HUES64 (cell line): ENCODE measurements around the gene CLEC18A.

Experiments used
- H3K27ac ChIP-seq: 2 replicates; pipeline ENCODE4 v1.7.0; 2013; ENCODE audit warnings: low read depth, low read length, inconsistent platforms
- H3K27me3 ChIP-seq: 2 replicates; pipeline ENCODE4 v1.6.1; 2013; ENCODE audit warnings: mild to moderate bottlenecking, low read length; ENCODE audit not compliant: insufficient read depth
- H3K36me3 ChIP-seq: 2 replicates; pipeline ENCODE4 v1.6.1; 2013; ENCODE audit warnings: mild to moderate bottlenecking, low read length; ENCODE audit not compliant: insufficient read depth
- H3K4me1 ChIP-seq: 2 replicates; pipeline ENCODE4 v1.6.1; 2013; ENCODE audit warnings: mild to moderate bottlenecking, low read length, moderate library complexity; ENCODE audit not compliant: insufficient read depth
- H3K4me3 ChIP-seq: 2 replicates; pipeline ENCODE4 v1.5.1; 2013; ENCODE audit warnings: mild to moderate bottlenecking, low read length, moderate library complexity
- H3K9ac ChIP-seq: 2 replicates; pipeline ENCODE4 v1.6.1; 2013; ENCODE audit warnings: mild to moderate bottlenecking, low read depth, low read length
- H3K9me3 ChIP-seq: 2 replicates; pipeline ENCODE4 v1.6.1; 2013; ENCODE audit warnings: low read depth, low read length; ENCODE audit not compliant: insufficient read depth
- WGBS: fragments of 150-250, 120-280 bp; methylation state at CpG from one replicate; pipeline ENCODE4 v1.1.7; 2013; ENCODE audit warnings: missing lambda C conversion rate; 5-methylcytosine and 5-hydroxymethylcytosine counted together

CLEC18A gene

DNA sequence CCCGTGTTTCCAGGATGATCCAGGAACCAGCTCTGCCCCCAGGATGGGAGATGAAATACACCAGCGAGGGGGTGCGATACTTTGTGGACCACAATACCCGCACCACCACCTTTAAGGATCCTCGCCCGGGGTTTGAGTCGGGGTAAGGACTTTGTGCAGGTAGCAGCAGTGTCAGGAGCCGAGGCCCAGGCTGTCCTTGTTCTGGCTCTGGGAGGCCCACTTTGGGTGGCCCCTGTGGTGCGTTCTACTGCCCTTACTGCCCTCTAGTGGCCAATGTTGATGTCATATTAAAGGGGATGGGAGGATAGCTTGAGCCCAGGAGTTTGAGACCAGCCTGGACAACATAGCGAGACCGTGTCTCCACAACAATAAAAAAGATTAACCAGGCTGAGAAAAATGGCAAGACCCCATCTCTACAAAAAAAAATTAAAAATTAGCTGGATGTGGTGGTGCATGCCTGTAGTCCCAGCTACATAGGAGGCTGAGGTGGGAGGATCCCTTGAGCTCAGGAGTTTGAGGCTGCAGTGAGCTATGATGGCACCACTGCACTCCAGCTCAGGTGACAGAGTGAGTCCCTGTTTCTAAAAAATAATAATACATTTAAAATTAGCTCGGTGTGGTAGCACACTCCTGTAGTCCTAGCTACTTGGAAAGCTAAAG is 20.9 kb upstream of the CLEC18A start:
- Histone ChIP-seq H3K9ac (no peak overlapping the region), H3K4me1 (peaks cover 3% of the 10 kb centered on the region; the same call in 1 of the 2 replicates), H3K27me3 (no peaks in the 10 kb centered on the region), H3K27ac (no peak overlapping the region), H3K4me3 (no peak overlapping the region), H3K9me3 (no peaks in the 10 kb centered on the region), H3K36me3 (peaks cover 48% of the 10 kb centered on the region)
- 83% methylated on average over 11 of the region's 12 CpGs for WGBS

DNA sequence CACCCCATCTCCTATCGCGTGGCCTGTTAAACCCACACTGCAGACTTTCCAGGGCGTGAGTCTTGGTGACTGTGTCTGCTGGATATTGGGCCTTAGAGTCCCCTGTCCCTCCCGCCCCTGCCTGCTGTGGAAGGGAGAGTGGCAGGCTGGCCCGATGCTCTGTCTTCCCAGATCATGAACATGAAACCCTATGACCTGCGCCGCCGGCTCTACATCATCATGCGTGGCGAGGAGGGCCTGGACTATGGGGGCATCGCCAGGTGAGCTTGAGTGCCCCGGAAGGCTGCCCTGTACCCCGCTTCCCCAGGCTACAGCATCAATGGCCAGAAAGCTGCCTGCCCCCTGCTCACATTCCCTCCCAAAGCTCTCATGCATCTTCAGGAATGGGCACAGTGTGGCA is 19.5 kb upstream of the CLEC18A start:
- Histone ChIP-seq H3K9ac (no peak overlapping the region), H3K4me1 (peaks cover 3% of the 10 kb centered on the region; the same call in 1 of the 2 replicates), H3K36me3 (peaks cover 47% of the 10 kb centered on the region), H3K27me3 (no peaks in the 10 kb centered on the region), H3K27ac (no peak overlapping the region), H3K4me3 (no peak overlapping the region), H3K9me3 (no peaks in the 10 kb centered on the region)
- WGBS, result 96% methylated on average over 13 of the region's 13 CpGs

DNA sequence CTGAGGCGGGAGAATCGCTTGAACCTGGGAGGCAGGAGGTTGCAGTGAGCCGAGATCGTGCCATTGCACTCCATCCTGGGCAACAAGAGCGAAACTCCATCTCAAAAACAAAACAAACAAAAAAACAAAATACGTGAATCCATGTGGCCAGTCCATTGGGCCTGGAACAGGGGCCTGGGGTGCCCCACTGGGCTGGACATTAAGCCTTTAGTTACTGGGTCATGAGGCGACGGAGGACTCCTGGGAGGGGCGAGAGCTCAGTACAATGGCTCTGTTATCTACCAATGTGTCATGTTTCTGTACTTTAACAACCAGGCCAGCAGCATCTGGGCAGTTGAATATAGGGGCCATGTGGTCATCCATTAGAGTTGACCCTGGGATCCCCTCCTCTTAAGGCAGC is 18.9 kb upstream of the CLEC18A start:
- no peaks in the 10 kb centered on the region for H3K27me3 ChIP-seq
- H3K9me3 ChIP-seq, result no peaks in the 10 kb centered on the region
- H3K36me3 ChIP-seq, result peaks cover 53% of the 10 kb centered on the region
- no peak overlapping the region for H3K27ac ChIP-seq
- no peak overlapping the region for H3K4me3 ChIP-seq
- H3K9ac ChIP-seq, result no peak overlapping the region
- H3K4me1 ChIP-seq, result peaks cover 3% of the 10 kb centered on the region; the same call in 1 of the 2 replicates
- 90% methylated on average over 9 of the region's 9 CpGs for WGBS

DNA sequence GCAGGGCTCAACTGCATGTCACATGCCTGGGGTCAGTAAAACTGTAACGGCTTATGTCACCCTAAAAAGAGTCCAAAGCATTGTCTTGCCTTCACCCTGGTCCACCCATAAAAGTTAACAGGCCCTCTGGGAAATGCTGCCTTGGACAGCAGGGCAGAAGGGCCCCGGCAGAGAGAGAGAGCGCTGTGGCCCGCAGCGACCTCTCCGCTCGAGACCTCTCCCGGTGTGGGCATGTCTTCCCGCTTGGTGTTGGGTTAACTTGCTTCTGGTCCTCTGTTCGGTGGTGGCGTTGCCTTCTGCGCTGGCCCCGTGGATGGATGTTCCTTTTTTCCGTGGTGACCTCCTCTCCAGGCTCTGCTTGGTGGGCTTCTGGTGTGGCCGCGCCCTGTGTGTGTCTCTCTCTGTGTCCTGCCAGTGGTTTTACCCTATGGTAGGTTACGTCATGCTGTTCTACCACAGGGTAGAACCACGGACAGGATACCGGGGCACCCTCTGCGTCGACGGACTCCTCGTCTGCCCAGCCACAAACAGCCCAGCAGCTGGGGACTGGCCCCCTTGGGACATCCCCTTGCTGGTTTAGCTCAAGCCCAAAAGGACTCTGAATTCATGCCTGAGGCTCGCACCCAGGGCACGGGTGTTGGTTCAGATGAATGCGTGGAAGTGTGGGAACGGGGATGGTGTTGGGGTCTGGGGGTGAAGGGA is 18.3 kb upstream of the CLEC18A start:
- H3K9me3 ChIP-seq, result no peaks in the 10 kb centered on the region
- H3K4me1 ChIP-seq, result 0 out of 2 replicates have a peak, but pooled peaks cover 3% of the 10 kb centered on the region
- peaks cover 59% of the 10 kb centered on the region for H3K36me3 ChIP-seq
- no peak overlapping the region for H3K27ac ChIP-seq
- H3K9ac ChIP-seq, result no peak overlapping the region
- H3K27me3 ChIP-seq, result no peaks in the 10 kb centered on the region
- H3K4me3 ChIP-seq, result no peak overlapping the region
- WGBS, result 94% methylated on average over 27 of the region's 27 CpGs

DNA sequence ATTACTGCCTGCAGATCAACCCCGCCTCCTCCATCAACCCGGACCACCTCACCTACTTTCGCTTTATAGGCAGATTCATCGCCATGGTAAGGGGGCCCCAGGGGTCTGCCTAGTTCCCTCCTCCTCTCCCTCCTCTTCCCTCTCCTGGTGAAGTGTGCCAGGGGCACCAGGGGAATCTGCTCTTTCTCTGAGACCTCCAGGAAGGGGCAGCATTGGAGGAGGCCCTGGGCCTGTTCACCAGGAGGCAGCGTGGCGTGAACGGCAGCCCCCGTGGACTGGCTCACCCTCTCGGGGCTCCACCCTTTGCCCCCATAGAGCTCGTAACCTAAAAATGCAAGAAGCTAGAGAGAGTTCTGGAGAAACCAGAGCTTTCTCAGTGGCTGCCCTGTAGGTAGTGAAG is 17.1 kb upstream of the CLEC18A start:
- Histone ChIP-seq H3K36me3 (peaks cover 61% of the 10 kb centered on the region), H3K27me3 (no peaks in the 10 kb centered on the region), H3K4me3 (no peak overlapping the region), H3K9me3 (no peaks in the 10 kb centered on the region), H3K4me1 (no peaks in the 10 kb centered on the region), H3K27ac (no peak overlapping the region), H3K9ac (no peak overlapping the region)
- WGBS, result 87% methylated on average over 10 of the region's 10 CpGs

DNA sequence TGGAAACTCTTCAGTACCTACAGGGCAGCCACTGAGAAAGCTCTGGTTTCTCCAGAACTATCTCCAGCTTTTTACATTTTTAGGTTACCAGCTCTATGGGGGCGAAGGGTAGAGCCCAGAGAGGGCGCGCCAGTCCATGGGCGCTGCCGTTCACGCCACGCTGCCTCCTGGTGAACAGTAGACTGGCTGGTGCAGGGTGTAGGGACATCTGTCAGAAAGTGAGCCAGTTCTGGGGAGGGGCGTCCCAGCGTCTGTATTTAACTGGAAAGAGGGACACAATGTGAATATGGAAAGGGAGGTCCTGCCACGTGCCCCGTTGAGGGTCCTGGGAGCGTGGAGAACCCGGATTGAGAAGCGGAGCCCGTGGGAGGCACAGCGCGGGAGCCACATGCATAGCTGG is 16.4 kb upstream of the CLEC18A start:
- H3K4me3 ChIP-seq, result no peak overlapping the region
- H3K9me3 ChIP-seq, result no peaks in the 10 kb centered on the region
- H3K36me3 ChIP-seq, result peaks cover 66% of the 10 kb centered on the region
- WGBS, result 95% methylated on average over 17 of the region's 17 CpGs
- H3K4me1 ChIP-seq, result no peaks in the 10 kb centered on the region
- no peak overlapping the region for H3K27ac ChIP-seq
- no peak overlapping the region for H3K9ac ChIP-seq
- no peaks in the 10 kb centered on the region for H3K27me3 ChIP-seq

DNA sequence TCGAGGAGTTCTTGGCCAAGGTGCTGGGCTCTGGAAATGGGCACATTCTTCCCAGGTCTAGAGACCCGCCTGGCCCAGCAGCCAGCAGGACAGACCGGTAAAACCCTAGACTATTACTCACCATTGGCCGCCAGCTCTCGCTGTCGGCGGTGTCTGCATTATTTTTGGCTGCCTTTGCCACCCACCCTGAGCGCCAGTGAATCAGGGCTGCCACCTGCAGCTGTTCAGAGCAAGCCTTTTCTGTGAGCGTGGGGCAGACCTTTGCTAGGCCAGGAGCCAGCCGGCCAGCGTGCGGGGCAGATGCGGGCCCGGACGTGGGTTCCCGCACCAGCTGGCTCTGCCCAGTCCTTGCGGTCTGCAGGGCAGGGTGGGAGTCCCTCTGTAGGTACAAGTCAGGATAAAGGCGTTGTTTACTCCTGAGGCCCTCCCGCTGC is 15.8 kb upstream of the CLEC18A start:
- Histone ChIP-seq H3K4me1 (no peaks in the 10 kb centered on the region), H3K4me3 (no peak overlapping the region), H3K9me3 (no peaks in the 10 kb centered on the region), H3K36me3 (peaks cover 72% of the 10 kb centered on the region), H3K9ac (no peak overlapping the region), H3K27ac (no peak overlapping the region), H3K27me3 (no peaks in the 10 kb centered on the region)
- WGBS, result 96% methylated on average over 19 of the region's 19 CpGs

DNA sequence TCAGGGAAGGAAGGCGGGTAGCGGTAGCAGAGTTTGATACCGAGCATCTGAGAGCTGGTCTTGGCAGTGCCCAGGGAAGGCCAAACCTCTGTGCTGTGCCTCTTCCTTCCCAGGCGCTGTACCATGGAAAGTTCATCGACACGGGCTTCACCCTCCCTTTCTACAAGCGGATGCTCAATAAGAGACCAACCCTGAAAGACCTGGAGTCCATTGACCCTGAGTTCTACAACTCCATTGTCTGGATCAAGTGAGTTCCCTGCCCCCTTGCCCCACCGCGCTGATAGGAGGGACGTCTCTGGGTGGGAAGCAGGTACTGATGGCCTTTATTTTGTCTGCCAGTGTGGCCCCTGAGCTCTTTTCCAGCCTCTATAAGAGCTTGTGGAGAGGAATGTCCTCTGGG is 15.4 kb upstream of the CLEC18A start:
- 95% methylated on average over 10 of the region's 10 CpGs for whole genome bisulfite sequencing
- Histone ChIP-seq H3K36me3 (peaks cover 72% of the 10 kb centered on the region), H3K4me1 (no peaks in the 10 kb centered on the region), H3K27me3 (no peaks in the 10 kb centered on the region), H3K27ac (no peak overlapping the region), H3K9me3 (no peaks in the 10 kb centered on the region), H3K4me3 (no peak overlapping the region), H3K9ac (no peak overlapping the region)

DNA sequence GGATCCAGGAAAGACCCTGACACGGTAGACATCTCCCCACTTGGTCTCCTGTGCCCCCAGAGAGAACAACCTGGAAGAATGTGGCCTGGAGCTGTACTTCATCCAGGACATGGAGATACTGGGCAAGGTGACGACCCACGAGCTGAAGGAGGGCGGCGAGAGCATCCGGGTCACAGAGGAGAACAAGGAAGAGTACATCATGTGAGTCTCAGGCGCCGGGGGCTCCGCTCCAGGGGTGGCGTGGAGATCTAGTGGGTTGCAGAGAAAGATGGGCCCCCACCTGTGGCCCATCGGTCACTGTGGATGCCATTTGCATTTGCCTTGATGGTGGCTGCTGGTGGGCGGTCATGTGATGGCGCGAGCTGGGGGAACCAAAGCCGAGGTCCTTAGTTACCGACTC is 14.9 kb upstream of the CLEC18A start:
- no peak overlapping the region for H3K4me3 ChIP-seq
- no peaks in the 10 kb centered on the region for H3K4me1 ChIP-seq
- H3K9me3 ChIP-seq, result no peaks in the 10 kb centered on the region
- no peaks in the 10 kb centered on the region for H3K27me3 ChIP-seq
- H3K27ac ChIP-seq, result no peak overlapping the region
- WGBS, result 95% methylated on average over 16 of the region's 16 CpGs
- H3K36me3 ChIP-seq, result peaks cover 67% of the 10 kb centered on the region
- H3K9ac ChIP-seq, result no peak overlapping the region

DNA sequence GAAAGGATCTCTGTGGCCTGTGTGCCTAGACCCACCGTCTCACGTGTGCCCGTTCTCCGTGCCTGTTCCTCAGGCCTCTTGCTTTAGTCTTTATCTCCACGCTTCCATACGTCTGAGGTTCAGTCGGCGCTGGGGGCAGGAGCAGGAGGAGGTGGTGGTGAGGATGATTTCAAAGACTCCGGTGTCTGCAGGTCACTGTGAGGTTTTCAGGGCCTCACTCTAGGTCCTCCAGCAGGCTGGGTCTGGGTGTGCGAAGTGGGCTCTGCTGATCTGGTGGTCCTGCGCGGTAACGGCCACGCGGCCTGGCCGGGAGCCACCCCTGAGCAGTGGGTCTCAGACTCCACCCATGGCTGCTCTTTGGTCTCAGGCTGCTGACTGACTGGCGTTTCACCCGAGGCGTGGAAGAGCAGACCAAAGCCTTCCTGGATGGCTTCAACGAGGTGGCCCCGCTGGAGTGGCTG is 14.4 kb upstream of the CLEC18A start:
- Histone ChIP-seq H3K9me3 (no peaks in the 10 kb centered on the region), H3K27ac (no peak overlapping the region), H3K36me3 (peaks cover 62% of the 10 kb centered on the region), H3K4me3 (no peak overlapping the region), H3K4me1 (no peaks in the 10 kb centered on the region), H3K27me3 (no peaks in the 10 kb centered on the region), H3K9ac (no peak overlapping the region)
- 96% methylated on average over 21 of the region's 21 CpGs for WGBS

DNA sequence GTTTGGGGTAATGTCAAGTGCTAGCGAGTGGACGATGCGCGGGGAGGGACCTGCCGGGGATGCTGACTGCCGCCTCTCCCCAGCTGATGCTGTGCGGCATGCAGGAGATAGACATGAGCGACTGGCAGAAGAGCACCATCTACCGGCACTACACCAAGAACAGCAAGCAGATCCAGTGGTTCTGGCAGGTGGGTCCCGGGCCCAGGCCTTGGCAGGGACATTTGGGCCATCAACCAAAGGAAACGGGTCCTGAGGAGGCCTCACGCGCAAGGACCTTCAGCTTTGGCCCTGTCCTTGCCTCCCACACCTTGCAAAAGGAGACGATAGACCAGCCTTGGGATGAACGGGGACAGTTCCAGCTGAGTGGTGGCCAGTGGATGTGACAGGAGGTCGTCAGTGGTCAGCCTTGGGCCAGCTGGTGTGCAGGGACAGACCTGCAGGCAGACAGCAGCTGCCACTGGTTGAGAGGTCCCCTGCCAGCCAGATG is 13.6 kb upstream of the CLEC18A start:
- WGBS, result 93% methylated on average over 16 of the region's 16 CpGs

More for the DNA sequence above, 13.6 kb upstream of the CLEC18A start:
- Histone ChIP-seq H3K27ac (no peak overlapping the region), H3K9ac (no peak overlapping the region), H3K4me3 (no peak overlapping the region), H3K27me3 (no peaks in the 10 kb centered on the region), H3K9me3 (no peaks in the 10 kb centered on the region), H3K36me3 (peaks cover 57% of the 10 kb centered on the region), H3K4me1 (no peaks in the 10 kb centered on the region)
